Prostate gland (tissue), 2 donors: ENCODE results near the gene TMEM30A.

ENCODE experiments used
- POLR2A ChIP-seq: fragments of 450-650 bp; IDR thresholded peaks from one replicate; pipeline ENCODE4 v1.6.1; 2016; ENCODE audit warnings: antibody characterized with exemption, mild to moderate bottlenecking
- POLR2AphosphoS5 ChIP-seq: sonication (generic); formaldehyde crosslinking; IDR thresholded peaks from one replicate; pipeline ENCODE4 v1.6.1; 2017; ENCODE audit warnings: antibody characterized with exemption
- TF ChIP-seq, protein P1 (sequence below), 4 experiments: fragments of 200-600 bp in 2 of 4; fragments of 450-650 bp in 2 of 4; sonication (generic) in 2 of 4; IDR thresholded peaks; 1 replicate in 3 of 4; 2 replicates in 1 of 4; pipeline ENCODE4 v1.5.1; 2016 to 2019; ENCODE audit warnings: antibody characterized with exemption in 4 of 4, mild to moderate bottlenecking in 2 of 4, moderate library complexity in 2 of 4

- TF ChIP-seq, protein P1, sequence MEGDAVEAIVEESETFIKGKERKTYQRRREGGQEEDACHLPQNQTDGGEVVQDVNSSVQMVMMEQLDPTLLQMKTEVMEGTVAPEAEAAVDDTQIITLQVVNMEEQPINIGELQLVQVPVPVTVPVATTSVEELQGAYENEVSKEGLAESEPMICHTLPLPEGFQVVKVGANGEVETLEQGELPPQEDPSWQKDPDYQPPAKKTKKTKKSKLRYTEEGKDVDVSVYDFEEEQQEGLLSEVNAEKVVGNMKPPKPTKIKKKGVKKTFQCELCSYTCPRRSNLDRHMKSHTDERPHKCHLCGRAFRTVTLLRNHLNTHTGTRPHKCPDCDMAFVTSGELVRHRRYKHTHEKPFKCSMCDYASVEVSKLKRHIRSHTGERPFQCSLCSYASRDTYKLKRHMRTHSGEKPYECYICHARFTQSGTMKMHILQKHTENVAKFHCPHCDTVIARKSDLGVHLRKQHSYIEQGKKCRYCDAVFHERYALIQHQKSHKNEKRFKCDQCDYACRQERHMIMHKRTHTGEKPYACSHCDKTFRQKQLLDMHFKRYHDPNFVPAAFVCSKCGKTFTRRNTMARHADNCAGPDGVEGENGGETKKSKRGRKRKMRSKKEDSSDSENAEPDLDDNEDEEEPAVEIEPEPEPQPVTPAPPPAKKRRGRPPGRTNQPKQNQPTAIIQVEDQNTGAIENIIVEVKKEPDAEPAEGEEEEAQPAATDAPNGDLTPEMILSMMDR (IDR thresholded peaks at IDR 0.05), result no peak
- TF ChIP-seq POLR2A (no peak), POLR2AphosphoS5 (no peak)
Measured at GRCh38 chr6:75308250-75308988, 23.8 kb upstream of the TMEM30A start.
